Measurements from ENCODE around the gene TRAFD1.
A peak's percentile ranks its signal among the peaks of the same experiment; 100 is the strongest.
"Not testable (repeated sequence)": the region's sequence is repeated elsewhere in the genome, so short reads cannot be mapped to it uniquely, and the experiment has no call there.

Gene TRAFD1

GRCh38 chr12:112148031-112148513 lies 22.7 kb downstream of the TRAFD1 start:
- no peaks in the 10 kb centered on the region for H3K4me1 ChIP-seq (ENCODE audit: control insufficient read depth, insufficient read depth, low read length)
- H3K27me3 ChIP-seq (replicated peaks; ENCODE audit: control insufficient read depth, insufficient read depth, low read length): no peaks in the 10 kb centered on the region
- peak; percentile 25 for DNase-seq (ENCODE audit: low read depth)
- no peak overlapping the region for H3K9ac ChIP-seq (ENCODE audit: low read length)
- H3K9me3 ChIP-seq (ENCODE audit: control insufficient read depth, low read length): no peaks in the 10 kb centered on the region
- peaks cover 91% of the 10 kb centered on the region for H3K36me3 ChIP-seq (ENCODE audit: control insufficient read depth, insufficient read depth, low read length, severe bottlenecking)
- H3K4me3 ChIP-seq (ENCODE audit: low read length): no peak overlapping the region

DNA sequence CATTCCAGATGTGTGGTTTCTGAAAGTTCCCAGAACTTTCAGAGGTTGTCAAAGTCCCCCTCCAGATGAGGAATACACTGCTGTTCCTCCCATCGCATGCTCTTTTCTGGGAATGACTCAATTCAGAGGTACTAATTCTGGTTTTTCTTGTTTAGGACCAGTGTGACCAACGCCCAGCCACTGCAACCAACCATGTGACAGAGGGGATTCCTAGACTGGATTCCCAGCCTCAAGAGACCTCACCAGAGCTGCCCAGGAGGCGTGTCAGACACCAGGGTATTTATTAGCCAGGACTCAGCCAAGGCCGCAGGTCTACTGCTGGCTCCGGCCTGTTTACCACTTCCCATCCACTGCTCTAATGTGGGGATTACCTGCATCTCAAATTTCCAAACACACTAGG lies 24.2 kb downstream of the TRAFD1 start:
- Histone ChIP-seq H3K4me3 (ENCODE audit: low read length) (no peak overlapping the region), H3K27me3 (replicated peaks; ENCODE audit: control insufficient read depth, insufficient read depth, low read length) (no peaks in the 10 kb centered on the region), H3K36me3 (ENCODE audit: control insufficient read depth, insufficient read depth, low read length, severe bottlenecking) (peaks cover 90% of the 10 kb centered on the region), H3K4me1 (ENCODE audit: control insufficient read depth, insufficient read depth, low read length) (no peaks in the 10 kb centered on the region), H3K9me3 (ENCODE audit: control insufficient read depth, low read length) (no peaks in the 10 kb centered on the region), H3K9ac (ENCODE audit: low read length) (no peak overlapping the region)
- no peak for DNase-seq (ENCODE audit: low read depth)

DNA sequence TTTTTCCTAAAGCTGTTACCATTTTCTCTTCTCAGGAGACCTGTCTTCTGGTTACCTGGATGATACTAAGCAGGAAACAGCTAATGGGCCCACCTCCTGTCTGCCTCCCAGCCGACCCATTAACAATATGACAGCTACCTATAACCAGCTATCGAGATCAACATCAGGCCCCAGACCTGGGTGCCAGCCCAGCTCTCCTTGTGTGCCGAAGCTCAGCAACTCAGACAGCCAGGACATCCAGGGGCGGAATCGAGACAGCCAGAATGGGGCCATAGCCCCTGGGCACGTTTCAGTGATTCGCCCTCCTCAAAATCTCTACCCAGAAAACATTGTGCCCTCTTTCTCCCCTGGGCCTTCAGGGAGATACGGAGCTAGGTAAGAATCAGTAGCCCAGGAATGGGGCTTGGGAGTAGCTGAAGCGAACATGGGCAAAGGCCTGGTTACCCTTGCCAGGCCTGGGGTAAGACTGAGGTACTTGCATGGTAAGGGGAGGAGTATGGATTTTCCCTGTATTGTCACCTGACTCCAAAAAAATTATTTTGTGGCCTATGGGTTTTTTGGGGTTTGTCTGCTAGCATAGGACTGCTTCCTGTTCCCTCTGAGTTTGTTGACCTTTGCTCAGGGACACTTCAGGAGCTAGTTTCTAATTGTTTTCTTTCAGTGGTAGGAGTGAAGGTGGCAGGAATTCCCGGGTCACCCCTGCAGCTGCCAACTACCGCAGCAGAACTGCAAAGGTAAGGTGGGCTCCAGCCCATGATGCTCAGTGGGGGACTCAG lies 26.6 kb downstream of the TRAFD1 start:
- Histone ChIP-seq H3K27me3 (replicated peaks; ENCODE audit: control insufficient read depth, insufficient read depth, low read length) (no peaks in the 10 kb centered on the region), H3K9ac (ENCODE audit: low read length) (no peak overlapping the region), H3K4me3 (ENCODE audit: low read length) (no peak overlapping the region), H3K4me1 (ENCODE audit: control insufficient read depth, insufficient read depth, low read length) (no peaks in the 10 kb centered on the region), H3K9me3 (ENCODE audit: control insufficient read depth, low read length) (no peaks in the 10 kb centered on the region), H3K36me3 (ENCODE audit: control insufficient read depth, insufficient read depth, low read length, severe bottlenecking) (peaks cover 72% of the 10 kb centered on the region)
- DNase-seq (ENCODE audit: low read depth): no peak

DNA sequence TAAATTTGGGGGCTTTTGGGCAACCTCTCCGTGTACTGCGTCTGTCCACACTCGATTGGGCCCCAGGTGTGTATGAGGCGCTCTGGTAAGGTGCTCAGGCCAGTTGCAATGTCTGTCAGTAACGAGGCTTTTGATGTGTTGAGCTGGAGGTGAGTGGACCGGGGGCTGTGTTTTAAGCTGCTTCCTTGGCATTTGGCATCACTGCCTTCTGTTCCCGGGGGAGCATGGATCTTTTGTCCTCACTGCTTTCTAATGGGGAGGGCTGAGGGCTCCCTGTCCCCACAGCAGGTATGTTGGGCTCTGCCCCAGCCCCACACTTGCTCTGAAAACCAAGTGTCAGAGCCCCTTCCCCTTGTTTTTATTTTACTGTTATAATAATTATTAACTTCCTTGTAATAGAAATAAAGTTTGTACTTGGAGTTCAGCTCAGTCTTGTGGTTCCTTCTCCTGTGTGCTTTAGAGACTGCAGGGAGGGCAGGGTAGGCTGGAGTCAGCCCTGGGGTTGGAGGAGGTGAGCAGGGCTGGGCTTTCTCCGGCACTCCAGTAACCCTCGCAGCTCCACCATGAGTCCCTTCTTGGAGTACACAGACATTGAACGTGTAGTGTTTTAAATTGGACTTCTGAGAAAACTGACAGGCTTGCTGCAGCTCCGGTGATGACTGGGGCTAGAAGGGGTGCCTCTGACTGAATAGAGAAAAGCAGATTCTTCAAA lies 28.0 kb downstream of the TRAFD1 start:
- Histone ChIP-seq H3K9me3 (ENCODE audit: control insufficient read depth, low read length) (no peaks in the 10 kb centered on the region), H3K4me1 (ENCODE audit: control insufficient read depth, insufficient read depth, low read length) (no peaks in the 10 kb centered on the region), H3K27me3 (replicated peaks; ENCODE audit: control insufficient read depth, insufficient read depth, low read length) (no peaks in the 10 kb centered on the region), H3K9ac (ENCODE audit: low read length) (no peak overlapping the region), H3K36me3 (ENCODE audit: control insufficient read depth, insufficient read depth, low read length, severe bottlenecking) (peaks cover 64% of the 10 kb centered on the region), H3K4me3 (ENCODE audit: low read length) (no peak overlapping the region)
- no peak for DNase-seq (ENCODE audit: low read depth)

DNA sequence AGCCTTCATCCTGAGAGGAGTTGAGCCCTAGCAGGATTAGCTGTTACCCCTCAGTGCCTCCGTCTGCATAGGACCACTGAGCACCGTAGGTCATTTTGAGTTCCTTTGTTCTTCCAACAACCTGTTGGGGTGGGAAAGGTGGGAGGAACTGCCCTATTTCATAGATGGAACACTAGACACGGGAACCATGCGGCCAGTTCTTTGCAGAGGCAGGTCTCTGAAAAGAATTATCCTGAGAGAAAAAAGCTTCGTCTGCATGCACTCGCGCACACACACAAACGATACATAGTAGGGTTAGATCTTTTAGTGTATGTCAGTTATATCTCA lies 28.5 kb downstream of the TRAFD1 start:
- Histone ChIP-seq H3K27me3 (replicated peaks; ENCODE audit: control insufficient read depth, insufficient read depth, low read length) (no peaks in the 10 kb centered on the region), H3K9ac (ENCODE audit: low read length) (no peak overlapping the region)

GRCh38 chr12:112158461-112159145 lies 33.2 kb downstream of the TRAFD1 start:
- H3K4me1 ChIP-seq (ENCODE audit: control insufficient read depth, insufficient read depth, low read length); H3K27me3 ChIP-seq (replicated peaks; ENCODE audit: control insufficient read depth, insufficient read depth, low read length); DNase-seq (ENCODE audit: low read depth); H3K9me3 ChIP-seq (ENCODE audit: control insufficient read depth, low read length); H3K4me3 ChIP-seq (ENCODE audit: low read length); H3K9ac ChIP-seq (ENCODE audit: low read length): not testable (repeated sequence)
- peaks cover 55% of the 10 kb centered on the region for H3K36me3 ChIP-seq (ENCODE audit: control insufficient read depth, insufficient read depth, low read length, severe bottlenecking)

More for the DNA sequence above, 28.5 kb downstream of the TRAFD1 start:
- DNase-seq (ENCODE audit: low read depth): no peak
- Histone ChIP-seq H3K36me3 (ENCODE audit: control insufficient read depth, insufficient read depth, low read length, severe bottlenecking) (peaks cover 64% of the 10 kb centered on the region), H3K9me3 (ENCODE audit: control insufficient read depth, low read length) (no peaks in the 10 kb centered on the region), H3K4me3 (ENCODE audit: low read length) (no peak overlapping the region), H3K4me1 (ENCODE audit: control insufficient read depth, insufficient read depth, low read length) (no peaks in the 10 kb centered on the region)

DNA sequence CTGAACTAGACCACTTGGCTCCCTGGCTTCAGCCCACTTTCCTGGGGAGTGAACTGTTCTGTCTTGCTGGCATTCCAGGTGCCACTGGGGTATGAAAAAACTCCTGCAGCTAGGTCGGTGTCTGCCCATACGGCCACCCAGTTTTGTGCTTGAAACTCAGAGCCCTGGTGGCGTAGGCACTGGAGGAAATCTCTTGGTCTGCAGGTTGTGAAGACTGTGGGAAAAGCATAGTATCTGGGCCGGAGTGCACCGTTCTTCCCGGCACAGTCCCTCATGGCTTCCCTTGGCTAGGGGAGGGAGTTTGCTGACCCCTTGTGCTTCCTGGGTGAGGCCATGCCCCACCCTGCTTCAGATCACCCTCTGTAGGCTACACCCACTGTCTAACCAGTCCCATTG lies 33.8 kb downstream of the TRAFD1 start:
- Histone ChIP-seq H3K36me3 (ENCODE audit: control insufficient read depth, insufficient read depth, low read length, severe bottlenecking) (peaks cover 49% of the 10 kb centered on the region), H3K9ac (ENCODE audit: low read length) (no peak overlapping the region)

GRCh38 chr12:112160611-112161010 lies 35.3 kb downstream of the TRAFD1 start:
- H3K27me3 ChIP-seq (replicated peaks; ENCODE audit: control insufficient read depth, insufficient read depth, low read length): no peaks in the 10 kb centered on the region
- DNase-seq (ENCODE audit: low read depth): no peak
- H3K4me1 ChIP-seq (ENCODE audit: control insufficient read depth, insufficient read depth, low read length): no peaks in the 10 kb centered on the region
- no peaks in the 10 kb centered on the region for H3K9me3 ChIP-seq (ENCODE audit: control insufficient read depth, low read length)
- H3K9ac ChIP-seq (ENCODE audit: low read length): no peak overlapping the region
- H3K4me3 ChIP-seq (ENCODE audit: low read length): no peak overlapping the region
- H3K36me3 ChIP-seq (ENCODE audit: control insufficient read depth, insufficient read depth, low read length, severe bottlenecking): peaks cover 46% of the 10 kb centered on the region

More for the DNA sequence above, 33.8 kb downstream of the TRAFD1 start:
- Histone ChIP-seq H3K27me3 (replicated peaks; ENCODE audit: control insufficient read depth, insufficient read depth, low read length) (no peaks in the 10 kb centered on the region), H3K4me3 (ENCODE audit: low read length) (no peak overlapping the region), H3K9me3 (ENCODE audit: control insufficient read depth, low read length) (no peaks in the 10 kb centered on the region), H3K4me1 (ENCODE audit: control insufficient read depth, insufficient read depth, low read length) (no peaks in the 10 kb centered on the region)
- DNase-seq (ENCODE audit: low read depth): no peak

GRCh38 chr12:112161711-112162110 lies 36.4 kb downstream of the TRAFD1 start:
- DNase-seq (ENCODE audit: low read depth): no peak
- no peaks in the 10 kb centered on the region for H3K9me3 ChIP-seq (ENCODE audit: control insufficient read depth, low read length)
- peaks cover 46% of the 10 kb centered on the region for H3K36me3 ChIP-seq (ENCODE audit: control insufficient read depth, insufficient read depth, low read length, severe bottlenecking)
- no peak overlapping the region for H3K4me3 ChIP-seq (ENCODE audit: low read length)
- no peaks in the 10 kb centered on the region for H3K4me1 ChIP-seq (ENCODE audit: control insufficient read depth, insufficient read depth, low read length)
- H3K27me3 ChIP-seq (replicated peaks; ENCODE audit: control insufficient read depth, insufficient read depth, low read length): no peaks in the 10 kb centered on the region
- H3K9ac ChIP-seq (ENCODE audit: low read length): no peak overlapping the region

GRCh38 chr12:112162241-112162790 lies 37.0 kb downstream of the TRAFD1 start:
- Histone ChIP-seq H3K9me3 (ENCODE audit: control insufficient read depth, low read length) (no peaks in the 10 kb centered on the region), H3K36me3 (ENCODE audit: control insufficient read depth, insufficient read depth, low read length, severe bottlenecking) (peaks cover 46% of the 10 kb centered on the region), H3K4me3 (ENCODE audit: low read length) (no peak overlapping the region), H3K4me1 (ENCODE audit: control insufficient read depth, insufficient read depth, low read length) (no peaks in the 10 kb centered on the region), H3K27me3 (replicated peaks; ENCODE audit: control insufficient read depth, insufficient read depth, low read length) (no peaks in the 10 kb centered on the region), H3K9ac (ENCODE audit: low read length) (no peak overlapping the region)
- DNase-seq (ENCODE audit: low read depth): no peak

DNA sequence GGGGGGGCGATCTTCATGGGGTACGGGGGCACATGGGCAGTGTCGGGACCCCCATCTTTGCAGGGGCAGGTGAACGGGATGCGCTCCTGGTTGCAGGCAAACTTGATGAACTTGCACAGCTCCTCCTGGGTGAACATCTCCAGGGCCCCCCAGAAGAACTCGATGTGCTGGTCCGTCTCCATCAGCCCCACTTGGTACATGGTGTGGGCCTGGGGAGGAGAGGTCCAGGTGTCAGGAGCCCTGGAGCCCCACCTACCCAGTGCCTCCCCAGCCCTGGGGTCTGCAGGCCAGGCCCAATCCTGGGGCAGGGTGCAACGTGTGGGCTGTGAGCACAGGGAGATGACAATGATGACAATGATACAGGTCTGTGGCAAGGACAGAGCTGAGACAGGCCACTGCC lies 37.7 kb downstream of the TRAFD1 start:
- no peaks in the 10 kb centered on the region for H3K9me3 ChIP-seq (ENCODE audit: control insufficient read depth, low read length)
- peaks cover 44% of the 10 kb centered on the region for H3K36me3 ChIP-seq (ENCODE audit: control insufficient read depth, insufficient read depth, low read length, severe bottlenecking)
- no peaks in the 10 kb centered on the region for H3K4me1 ChIP-seq (ENCODE audit: control insufficient read depth, insufficient read depth, low read length)
- DNase-seq (ENCODE audit: low read depth): no peak
- no peaks in the 10 kb centered on the region for H3K27me3 ChIP-seq (replicated peaks; ENCODE audit: control insufficient read depth, insufficient read depth, low read length)
- no peak overlapping the region for H3K4me3 ChIP-seq (ENCODE audit: low read length)
- H3K9ac ChIP-seq (ENCODE audit: low read length): no peak overlapping the region
